Measurements from ENCODE around the gene ARHGEF19. TPM values are rescaled to one million over a fixed set of nuclear protein-coding genes. Genes with fewer than 3 reads are reported as not detected.

Gene ARHGEF19
- total and polyA plus RNA-seq, 9 of the 15 experiments (the other 6 are each of a cell fraction or from before 2014, with no cell fraction given) = 0.73 to 21.0 (median 5.2) TPM

DNA sequence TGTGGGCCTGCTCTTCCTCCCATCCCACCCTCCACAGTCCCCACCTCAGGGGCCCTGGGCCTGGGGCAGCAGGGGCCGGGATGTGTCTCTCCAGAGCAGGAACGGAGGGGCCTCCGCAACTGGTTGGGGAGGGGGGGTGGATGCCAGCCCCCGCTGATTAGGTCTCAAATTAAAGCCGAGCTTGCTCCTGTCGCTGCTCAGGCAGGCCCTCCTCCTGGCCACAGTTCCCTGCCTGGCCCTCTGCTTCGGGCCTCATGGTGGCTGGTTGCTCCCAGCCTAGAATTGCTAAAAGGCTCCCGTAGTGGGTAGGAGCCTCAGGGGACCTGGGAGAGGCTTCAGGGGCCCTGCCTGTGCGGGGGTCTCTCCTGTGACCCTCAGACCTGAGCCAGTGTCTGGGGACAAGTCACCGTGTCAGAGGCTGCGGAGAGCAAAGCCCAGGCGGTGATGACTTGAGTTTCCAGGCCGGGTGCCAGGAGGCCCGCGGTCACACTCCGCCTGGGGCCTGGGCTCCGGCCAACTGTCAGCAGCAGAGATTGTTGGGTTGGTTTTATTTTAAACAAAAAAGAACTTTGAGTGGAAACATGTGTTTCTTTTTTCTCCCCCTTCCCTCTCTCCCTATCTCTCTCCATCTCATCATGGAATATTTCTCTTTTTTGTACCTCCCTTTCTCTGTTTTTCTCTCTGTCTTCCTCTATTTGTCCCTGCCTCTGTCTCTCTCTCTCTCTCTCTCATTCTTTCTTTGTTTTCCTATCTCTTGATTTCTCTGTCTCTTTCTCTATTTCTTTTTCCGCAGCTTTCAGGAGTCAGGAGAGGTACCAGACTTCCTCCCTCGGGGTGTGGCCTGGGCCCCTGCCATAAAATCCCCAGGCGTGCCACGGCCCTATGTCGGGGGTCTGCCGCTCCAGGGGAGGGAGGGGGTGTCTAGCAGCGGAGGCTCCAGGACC, 36.6 kb downstream of the ARHGEF19 start:
- Histone ChIP-seq H3K27me3 (ENCODE audit: control insufficient read depth in 2 of 2, insufficient read depth in 2 of 2, low read length in 2 of 2) (no peaks in the 10 kb centered on the region), H3K36me3 (ENCODE audit: control insufficient read depth, insufficient read depth, low read length) (no peaks in the 10 kb centered on the region), H3K4me1 (replicated peaks in 1 of 2; ENCODE audit: control insufficient read depth in 2 of 2, insufficient read depth in 2 of 2, low read length in 2 of 2) (peaks cover 37 to 55% of the 10 kb centered on the region in 2 experiments), H3K9me1 (ENCODE audit: control insufficient read depth, insufficient read depth, low read length) (no peaks in the 10 kb centered on the region), H3K4me3 (no peak overlapping the region), H3K9ac (ENCODE audit: insufficient read depth in 1 of 2, low read depth in 2 of 2, low read length in 2 of 2) (peak overlapping the region; percentile 29 to 84; a peak in 3 of 4 replicates), H2AFZ (ENCODE audit: low read depth, low read length) (peak overlapping the region; percentile 76), H3K79me2 (ENCODE audit: control insufficient read depth, insufficient read depth, low read length) (no peaks in the 10 kb centered on the region), H3K4me2 (ENCODE audit: insufficient read depth, low read length) (no peak overlapping the region), H3K9me3 (replicated peaks; ENCODE audit: control insufficient read depth, insufficient read depth, low read depth, low read length) (no peaks in the 10 kb centered on the region), H4K20me1 (replicated peaks; ENCODE audit: control insufficient read depth, insufficient read depth, low read length) (no peaks in the 10 kb centered on the region), H3K27ac (ENCODE audit: extremely low read depth, low read depth, low read length) (peak overlapping the region; percentile 58; the same call in 1 of the 3 replicates)
- in situ Hi-C loops (cut with MboI) (no loop called here), intact Hi-C loops (cut with micrococcal nuclease) (loop anchor here (5.0 kb wide), 1 partner anchor 34 kb away; no protein-coding TSS in a partner anchor)
- ChIA-PET POLR2A (interaction anchor here (0.6 kb wide), 1 partner anchor 168 kb away, joined by 4 read pairs; no protein-coding TSS in a partner anchor), CTCF (ENCODE audit: low intra/inter-chr PET ratio) (no interaction called here)
- ATAC-seq (peak; percentile 64), FAIRE-seq (peak; percentile 59), DNase-seq (ENCODE audit: extremely low read depth in 1 of 4, low spot score in 3 of 4) (peak; percentile 61 to 69 (median 64))
- BruUV-seq (replicated peaks) = no TSS peak
- WGBS (ENCODE audit: insufficient coverage, low coverage, missing lambda C conversion rate) = 29% methylated on average over 22 of the region's 24 CpGs
- no peak for TF ChIP-seq POLR2A (conservative IDR thresholded peaks at IDR 0.05)
- 0 out of 2 replicates have a peak, but pooled peaks have one; percentile 30 for TF ChIP-seq ZNF766 (CRISPR knock-in tag; conservative IDR thresholded peaks at IDR 0.05)
- no peak for TF ChIP-seq DIDO1 (tag; IDR thresholded peaks at IDR 0.05; ENCODE audit: low read depth)
- TF ChIP-seq NELFE (IDR thresholded peaks at IDR 0.05; ENCODE audit: insufficient read depth, insufficient read length) = no peak
- TF ChIP-seq DPF2 (IDR thresholded peaks at IDR 0.05) = peak; percentile 61; the same call in 1 of the 2 replicates
- no peak for TF ChIP-seq NFXL1 (CRISPR knock-in tag; IDR thresholded peaks at IDR 0.05)
- no peak for TF ChIP-seq TARDBP (IDR thresholded peaks at IDR 0.05)
- TF ChIP-seq COPS2 (conservative IDR thresholded peaks at IDR 0.05) = no peak
- TF ChIP-seq EWSR1 (IDR thresholded peaks at IDR 0.05; ENCODE audit: borderline replicate concordance, low read depth, partially characterized antibody) = no peak
- TF ChIP-seq HMGN3 (IDR thresholded peaks at IDR 0.05; ENCODE audit: borderline replicate concordance, extremely low read depth, insufficient read length, low read depth, low read length) = no peak
- TF ChIP-seq ETS2 (tag; IDR thresholded peaks at IDR 0.05; ENCODE audit: borderline replicate concordance, poor library complexity, severe bottlenecking) = no peak
- TF ChIP-seq TCF15 (CRISPR knock-in tag; IDR thresholded peaks at IDR 0.05) = no peak
- TF ChIP-seq, protein P1, sequence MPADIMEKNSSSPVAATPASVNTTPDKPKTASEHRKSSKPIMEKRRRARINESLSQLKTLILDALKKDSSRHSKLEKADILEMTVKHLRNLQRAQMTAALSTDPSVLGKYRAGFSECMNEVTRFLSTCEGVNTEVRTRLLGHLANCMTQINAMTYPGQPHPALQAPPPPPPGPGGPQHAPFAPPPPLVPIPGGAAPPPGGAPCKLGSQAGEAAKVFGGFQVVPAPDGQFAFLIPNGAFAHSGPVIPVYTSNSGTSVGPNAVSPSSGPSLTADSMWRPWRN (IDR thresholded peaks at IDR 0.05; ENCODE audit: low read depth) = no peak
- TF ChIP-seq MTA2 (IDR thresholded peaks at IDR 0.05; ENCODE audit: low read depth) = peak; percentile 42
- TF ChIP-seq ZFX (CRISPR knock-in tag; IDR thresholded peaks at IDR 0.05) = peak; percentile 67
- 0 out of 2 replicates have a peak, but pooled peaks have one; percentile 52 for TF ChIP-seq CBFB (CRISPR knock-in tag; IDR thresholded peaks at IDR 0.05)
- peak; percentile 24; the same call in 1 of the 2 replicates for TF ChIP-seq EP300 (IDR thresholded peaks at IDR 0.05; ENCODE audit: low read length)

Measured in K562 (cell line).